Kidney epithelial cell (primary cell): ENCODE results near the gene MYH8. TPM values are rescaled to one million over a fixed set of nuclear protein-coding genes. Genes with fewer than 3 reads are reported as not detected.

Experiments
- DNase-seq: peaks from one replicate; pipeline ENCODE4 v3.0.0-alpha.2; 2010; ENCODE audit warnings: low read depth
- H3K27me3 ChIP-seq: 2 replicates; pipeline ENCODE4 v1.6.0; 2011; ENCODE audit warnings: low read length; ENCODE audit not compliant: control insufficient read depth, insufficient read depth
- H3K36me3 ChIP-seq: 2 replicates; pipeline ENCODE4 v1.5.1; 2011; ENCODE audit warnings: low read length; ENCODE audit not compliant: control insufficient read depth, insufficient read depth
- H3K4me3 ChIP-seq: 2 replicates; pipeline ENCODE4 v1.5.1; 2011; ENCODE audit warnings: low read depth, mild to moderate bottlenecking, control low read depth, low read length
- total RNA-seq: library from RNA; depleted of rRNA; stranded (reverse); fragments of >200 nt; gene quantifications from 2 replicates; pipeline ENCODE4 v1.2.3, GENCODE V29; 2015
- TF ChIP-seq, protein P1 (sequence below): IDR thresholded peaks from 2 replicates; pipeline ENCODE4 v1.5.1; 2011; ENCODE audit warnings: mild to moderate bottlenecking, moderate library complexity, low read length, control low read depth, inconsistent platforms; ENCODE audit not compliant: insufficient read depth, poor library complexity, severe bottlenecking

The MYH8 gene
- total RNA-seq, 1 donor from 2014 or later, result not detected

- no peak overlapping the region for H3K4me3 ChIP-seq
- H3K27me3 ChIP-seq, result no peaks in the 10 kb centered on the region
- TF ChIP-seq, protein P1, sequence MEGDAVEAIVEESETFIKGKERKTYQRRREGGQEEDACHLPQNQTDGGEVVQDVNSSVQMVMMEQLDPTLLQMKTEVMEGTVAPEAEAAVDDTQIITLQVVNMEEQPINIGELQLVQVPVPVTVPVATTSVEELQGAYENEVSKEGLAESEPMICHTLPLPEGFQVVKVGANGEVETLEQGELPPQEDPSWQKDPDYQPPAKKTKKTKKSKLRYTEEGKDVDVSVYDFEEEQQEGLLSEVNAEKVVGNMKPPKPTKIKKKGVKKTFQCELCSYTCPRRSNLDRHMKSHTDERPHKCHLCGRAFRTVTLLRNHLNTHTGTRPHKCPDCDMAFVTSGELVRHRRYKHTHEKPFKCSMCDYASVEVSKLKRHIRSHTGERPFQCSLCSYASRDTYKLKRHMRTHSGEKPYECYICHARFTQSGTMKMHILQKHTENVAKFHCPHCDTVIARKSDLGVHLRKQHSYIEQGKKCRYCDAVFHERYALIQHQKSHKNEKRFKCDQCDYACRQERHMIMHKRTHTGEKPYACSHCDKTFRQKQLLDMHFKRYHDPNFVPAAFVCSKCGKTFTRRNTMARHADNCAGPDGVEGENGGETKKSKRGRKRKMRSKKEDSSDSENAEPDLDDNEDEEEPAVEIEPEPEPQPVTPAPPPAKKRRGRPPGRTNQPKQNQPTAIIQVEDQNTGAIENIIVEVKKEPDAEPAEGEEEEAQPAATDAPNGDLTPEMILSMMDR, result no peak
- no peak for DNase-seq
- H3K36me3 ChIP-seq, result no peaks in the 10 kb centered on the region
These were observed 61.2 kb downstream of the MYH8 start for GRCh38 chr17:10360578-10360977.

- TF ChIP-seq, protein P1, result peak; percentile 62
- Histone ChIP-seq H3K4me3 (no peak overlapping the region), H3K27me3 (no peaks in the 10 kb centered on the region), H3K36me3 (no peaks in the 10 kb centered on the region)
- no peak for DNase-seq
These were observed 64.0 kb downstream of the MYH8 start for GRCh38 chr17:10357768-10358167.

DNA sequence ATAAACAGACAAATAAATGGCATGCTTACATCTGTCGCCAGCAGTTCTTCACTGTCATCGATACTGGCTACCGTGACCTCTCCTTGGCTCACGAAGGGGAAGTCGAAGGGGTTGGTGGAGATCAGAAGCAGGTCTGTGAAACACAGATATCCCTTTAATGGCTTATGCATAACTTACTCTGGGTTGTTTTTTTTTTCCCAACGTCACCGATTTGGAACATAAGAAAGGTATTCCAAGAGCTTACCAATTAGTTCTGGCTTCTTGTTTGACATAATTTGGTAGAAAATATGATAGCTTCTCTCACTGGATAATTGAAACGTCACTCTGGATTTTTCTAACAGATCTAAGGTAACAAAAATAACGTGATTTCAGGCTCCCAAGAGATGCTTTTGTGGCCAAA, 67.1 kb downstream of the MYH8 start:
- TF ChIP-seq, protein P1, result no peak

DNA sequence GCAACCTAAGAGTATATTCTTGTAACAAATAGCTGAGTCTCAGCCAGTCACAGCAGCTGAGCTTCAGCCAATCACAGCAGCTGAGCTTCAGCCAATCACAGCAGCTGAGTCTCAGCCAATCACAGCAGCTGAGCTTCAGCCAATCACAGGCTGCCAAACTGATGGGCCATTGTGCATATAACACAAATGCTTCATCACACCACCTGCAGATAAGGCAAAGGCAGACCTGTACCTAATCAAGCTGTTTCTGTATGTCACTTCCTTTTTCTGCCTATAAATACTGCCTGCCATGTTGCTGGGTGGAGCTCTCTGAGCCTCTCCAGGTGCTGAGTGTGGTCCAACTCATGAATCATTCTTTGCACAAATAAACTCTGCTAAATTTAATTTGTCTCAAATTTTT, 68.9 kb downstream of the MYH8 start:
- DNase-seq, result no peak
- Histone ChIP-seq H3K36me3 (no peaks in the 10 kb centered on the region), H3K27me3 (no peaks in the 10 kb centered on the region), H3K4me3 (no peak overlapping the region)
- TF ChIP-seq, protein P1, result no peak

More for the DNA sequence above, 67.1 kb downstream of the MYH8 start:
- H3K4me3 ChIP-seq, result no peak overlapping the region
- no peaks in the 10 kb centered on the region for H3K36me3 ChIP-seq
- H3K27me3 ChIP-seq, result no peaks in the 10 kb centered on the region
- DNase-seq, result no peak

- no peak for DNase-seq
These were observed 72.3 kb downstream of the MYH8 start for GRCh38 chr17:10349403-10349802.

GRCh38 chr17:10344816-10345215, 76.9 kb downstream of the MYH8 start:
- TF ChIP-seq, protein P1, result no peak
- no peaks in the 10 kb centered on the region for H3K27me3 ChIP-seq
- H3K4me3 ChIP-seq, result no peak overlapping the region
- no peaks in the 10 kb centered on the region for H3K36me3 ChIP-seq
- DNase-seq, result no peak

More at GRCh38 chr17:10349403-10349802, 72.3 kb downstream of the MYH8 start:
- H3K4me3 ChIP-seq, result no peak overlapping the region
- no peaks in the 10 kb centered on the region for H3K36me3 ChIP-seq
- H3K27me3 ChIP-seq, result no peaks in the 10 kb centered on the region
- TF ChIP-seq, protein P1, result no peak
